CD4-positive, alpha-beta T cell treated with Interleukin-10 for 1 hour (primary cell): ENCODE measurements around the gene TLCD3B.
"Not testable (repeated sequence)": the region's sequence is repeated elsewhere in the genome, so short reads cannot be mapped to it uniquely, and the experiment has no call there.

ENCODE experiments used
- DNase-seq: peaks from one replicate; pipeline ENCODE4 v3.0.0-alpha.2; 2020

Gene TLCD3B

GRCh38 chr16:30060836-30061554, 29.9 kb upstream of the TLCD3B start:
- no peak for DNase-seq

- no peak for DNase-seq
Measured at GRCh38 chr16:30060346-30060745, 29.3 kb upstream of the TLCD3B start.

- DNase-seq = peak; percentile 55
Measured at GRCh38 chr16:30054959-30055553, 24.0 kb upstream of the TLCD3B start.

- DNase-seq = no peak
Measured at GRCh38 chr16:30054451-30054850, 23.4 kb upstream of the TLCD3B start.

GRCh38 chr16:30053376-30054015, 22.4 kb upstream of the TLCD3B start:
- DNase-seq = no peak

GRCh38 chr16:30052671-30053372, 21.8 kb upstream of the TLCD3B start:
- DNase-seq = peak; percentile 91

GRCh38 chr16:30051518-30051917, 20.4 kb upstream of the TLCD3B start:
- DNase-seq = no peak

GRCh38 chr16:30049871-30050270, 18.8 kb upstream of the TLCD3B start:
- no peak for DNase-seq

GRCh38 chr16:30046588-30046987, 15.5 kb upstream of the TLCD3B start:
- DNase-seq = no peak

- DNase-seq = no peak
Measured at GRCh38 chr16:30046178-30046577, 15.1 kb upstream of the TLCD3B start.

- DNase-seq = peak; percentile 57
Measured at GRCh38 chr16:30041841-30042240, 10.8 kb upstream of the TLCD3B start.

- DNase-seq = not testable (repeated sequence)
Measured at GRCh38 chr16:30040690-30041089, 9.6 kb upstream of the TLCD3B start.

- no peak for DNase-seq
Measured at GRCh38 chr16:30040221-30040620, 9.2 kb upstream of the TLCD3B start.

- no peak for DNase-seq
Measured at GRCh38 chr16:30033270-30033669, 2.2 kb upstream of the TLCD3B start.

GRCh38 chr16:30032083-30032819, 1.2 kb upstream of the TLCD3B start:
- peak; percentile 74 for DNase-seq

GRCh38 chr16:30031477-30031918, 427 bp upstream of the TLCD3B start:
- DNase-seq = no peak

GRCh38 chr16:30030011-30030685, 923 bp downstream of the TLCD3B start:
- DNase-seq = no peak

- peak; percentile 9 for DNase-seq
Measured at GRCh38 chr16:30028438-30029076, 2.5 kb downstream of the TLCD3B start.

- DNase-seq = no peak
Measured at GRCh38 chr16:30027588-30028437, 3.3 kb downstream of the TLCD3B start.

- DNase-seq = no peak
Measured at GRCh38 chr16:30026449-30026848, 4.6 kb downstream of the TLCD3B start.

- no peak for DNase-seq
Measured at GRCh38 chr16:30025574-30025973, 5.5 kb downstream of the TLCD3B start.
